Activated CD8-positive, alpha-beta memory T cell treated with anti-CD3 and anti-CD28 coated beads for 48 hours (primary cell): ENCODE results near the gene ZNF280C.
"Not testable (repeated sequence)": the region's sequence is repeated elsewhere in the genome, so short reads cannot be mapped to it uniquely, and the experiment has no call there.

ENCODE experiments used
- DNase-seq, 3 experiments: peaks; one replicate each; pipeline ENCODE4 v3.0.0-alpha.2; 2020; ENCODE audit warnings: low read depth in 2 of 3, low spot score in 2 of 3

The ZNF280C gene

GRCh38 chrX:130262231-130262630 lies 6.5 kb downstream of the ZNF280C start:
- no peak for DNase-seq

- DNase-seq = no peak
Measured at GRCh38 chrX:130261296-130261893, 7.3 kb downstream of the ZNF280C start.

- no peak for DNase-seq
Measured at GRCh38 chrX:130260316-130260715, 8.4 kb downstream of the ZNF280C start.

- DNase-seq = no peak
Measured at GRCh38 chrX:130253916-130254315, 14.8 kb downstream of the ZNF280C start.

- no peak for DNase-seq
Measured at GRCh38 chrX:130251671-130252070, 17.0 kb downstream of the ZNF280C start.

- DNase-seq = no peak
Measured at GRCh38 chrX:130247996-130248395, 20.7 kb downstream of the ZNF280C start.

- no peak for DNase-seq
Measured at GRCh38 chrX:130246084-130246483, 22.6 kb downstream of the ZNF280C start.

GRCh38 chrX:130245441-130245840 lies 23.3 kb downstream of the ZNF280C start:
- DNase-seq = no peak

- not testable (repeated sequence) for DNase-seq
Measured at GRCh38 chrX:130231184-130231583, 37.5 kb downstream of the ZNF280C start.

GRCh38 chrX:130228871-130229270 lies 39.8 kb downstream of the ZNF280C start:
- DNase-seq = no peak

GRCh38 chrX:130224810-130225209 lies 43.9 kb downstream of the ZNF280C start:
- DNase-seq = no peak

GRCh38 chrX:130216320-130216719 lies 52.4 kb downstream of the ZNF280C start:
- DNase-seq = no peak

- DNase-seq = no peak
Measured at GRCh38 chrX:130213376-130213775, 55.3 kb downstream of the ZNF280C start.

- no peak for DNase-seq
Measured at GRCh38 chrX:130212371-130212770, 56.3 kb downstream of the ZNF280C start.

- no peak for DNase-seq
Measured at GRCh38 chrX:130211415-130212186, 57.1 kb downstream of the ZNF280C start.

- no peak for DNase-seq
Measured at GRCh38 chrX:130204647-130205046, 64.1 kb downstream of the ZNF280C start.

GRCh38 chrX:130197464-130197863 lies 71.2 kb downstream of the ZNF280C start:
- DNase-seq = no peak

GRCh38 chrX:130196466-130196865 lies 72.2 kb downstream of the ZNF280C start:
- no peak for DNase-seq

GRCh38 chrX:130190801-130191200 lies 77.9 kb downstream of the ZNF280C start:
- DNase-seq = no peak

GRCh38 chrX:130186651-130187050 lies 82.0 kb downstream of the ZNF280C start:
- DNase-seq = no peak

GRCh38 chrX:130184857-130185256 lies 83.8 kb downstream of the ZNF280C start:
- no peak for DNase-seq

GRCh38 chrX:130184168-130184567 lies 84.5 kb downstream of the ZNF280C start:
- no peak for DNase-seq
